Endothelial cell of umbilical vein (primary cell): ENCODE data around the gene MAPK4. TPM values are rescaled to one million over a fixed set of nuclear protein-coding genes. Genes with fewer than 3 reads are reported as not detected.

ENCODE experiments used
- BruUV-seq: library from RNA; stranded (reverse); fragments of 400-500 nt; replicated peaks from 2 replicates; lab custom pipeline; 2021; lab: Mats Ljungman, UMichigan
- CTCF ChIA-PET: fragments of 300-600, 350-600 bp; sonication (Branson Sonifier 250); formaldehyde crosslinking; loops from one replicate; lab custom pipeline; 2021; ENCODE audit warnings: antibody characterized with exemption, inconsistent platforms; lab: Charles Lee
- POLR2A ChIA-PET: fragments of 300-600, 350-600 bp; sonication (Branson Sonifier 250); formaldehyde crosslinking; loops from one replicate; lab custom pipeline; 2021; ENCODE audit warnings: antibody characterized with exemption, inconsistent platforms; lab: Charles Lee
- DNase-seq: peaks from one replicate; pipeline ENCODE4 v3.0.0-alpha.2; 2011; ENCODE audit warnings: low read depth, low spot score
- FAIRE-seq: peaks from 2 replicates; lab custom pipeline; 2011; peaks lifted over from hg19 to GRCh38; lab: Jason Lieb, UNC
- H2AFZ ChIP-seq: 2 replicates; pipeline ENCODE4 v1.6.0; 2012; ENCODE audit warnings: low read depth, low read length, control low read depth, inconsistent platforms
- H3K27ac ChIP-seq: 2 replicates; pipeline ENCODE4 v1.5.1; 2011; ENCODE audit warnings: low read depth, mild to moderate bottlenecking, control low read depth, low read length, moderate library complexity; ENCODE audit not compliant: insufficient read depth
- H3K27me3 ChIP-seq, 2 experiments: 2 replicates each; pipeline versions ENCODE4 v1.6.0 to v1.6.1; 2011; ENCODE audit warnings: low read length in 2 of 2, mixed read lengths in 1 of 2; ENCODE audit not compliant: control insufficient read depth in 2 of 2, insufficient read depth in 2 of 2
- H3K36me3 ChIP-seq, 2 experiments: 2 replicates in 1 of 2; 3 replicates in 1 of 2; pipeline ENCODE4 v1.5.1; 2011; ENCODE audit warnings: low read length in 2 of 2, mild to moderate bottlenecking in 1 of 2, moderate library complexity in 1 of 2; ENCODE audit not compliant: control insufficient read depth in 2 of 2, insufficient read depth in 2 of 2; ENCODE audit errors: extremely low read depth in 1 of 2
- H3K4me1 ChIP-seq: 3 replicates; pipeline ENCODE4 v1.5.1; 2011; ENCODE audit warnings: mild to moderate bottlenecking, low read length; ENCODE audit not compliant: control insufficient read depth, insufficient read depth; ENCODE audit errors: extremely low read depth
- H3K4me2 ChIP-seq: 2 replicates; pipeline ENCODE4 v1.6.1; 2011; ENCODE audit warnings: low read length, control low read depth, mixed read lengths; ENCODE audit not compliant: insufficient read depth
- H3K4me3 ChIP-seq, 3 experiments: fragments of 200-600 bp in 1 of 3; sonication (generic), shearing (Covaris generic) in 1 of 3; replicated peaks in 1 of 3; 2 replicates each; pipeline ENCODE4 v1.5.1; 2011 to 2016; ENCODE audit warnings: control low read depth in 3 of 3, low read length in 3 of 3, mild to moderate bottlenecking in 2 of 3, inconsistent platforms in 1 of 3, low read depth in 1 of 3, moderate library complexity in 1 of 3; ENCODE audit not compliant: insufficient read depth in 1 of 3
- H3K79me2 ChIP-seq: 2 replicates; pipeline ENCODE4 v1.6.0; 2012; ENCODE audit warnings: low read length, inconsistent platforms; ENCODE audit not compliant: control insufficient read depth, insufficient read depth
- H3K9ac ChIP-seq: replicated peaks from 2 replicates; pipeline ENCODE3; 2011; ENCODE audit warnings: low read length, control low read depth; ENCODE audit not compliant: insufficient read depth; ENCODE audit errors: extremely low read depth
- H3K9me1 ChIP-seq: replicated peaks from 3 replicates; pipeline ENCODE4 v1.6.0; 2011; ENCODE audit warnings: mild to moderate bottlenecking, low read length; ENCODE audit not compliant: control insufficient read depth, insufficient read depth; ENCODE audit errors: extremely low read depth
- H3K9me3 ChIP-seq: replicated peaks from 2 replicates; pipeline ENCODE4 v1.5.1; 2012; ENCODE audit warnings: low read length, inconsistent platforms; ENCODE audit not compliant: control insufficient read depth, insufficient read depth
- H4K20me1 ChIP-seq: replicated peaks from 2 replicates; pipeline ENCODE3; 2011; ENCODE audit warnings: mild to moderate bottlenecking, low read length; ENCODE audit not compliant: control insufficient read depth, insufficient read depth; ENCODE audit errors: extremely low read depth
- EZH2 ChIP-seq: IDR thresholded peaks from 2 replicates; pipeline ENCODE4 v1.6.1; 2012; ENCODE audit warnings: borderline replicate concordance, low read depth, mild to moderate bottlenecking, moderate library complexity, low read length, inconsistent platforms; ENCODE audit not compliant: severe bottlenecking
- FOS ChIP-seq: IDR thresholded peaks from 2 replicates; pipeline ENCODE4 v1.6.1; 2011; ENCODE audit warnings: mild to moderate bottlenecking, low read length, moderate library complexity, borderline replicate concordance; ENCODE audit not compliant: insufficient read depth
- GATA2 ChIP-seq: IDR thresholded peaks from 2 replicates; pipeline ENCODE4 v1.7.0; 2011; ENCODE audit warnings: low read depth, mild to moderate bottlenecking, moderate library complexity, mixed read lengths, low read length; ENCODE audit not compliant: insufficient read length, insufficient read depth
- JUN ChIP-seq: IDR thresholded peaks from 2 replicates; pipeline ENCODE4 v1.6.1; 2011; ENCODE audit warnings: borderline replicate concordance, low read depth; ENCODE audit not compliant: insufficient read length, insufficient read depth
- MYC ChIP-seq: IDR thresholded peaks from one replicate; pipeline ENCODE4 v1.6.1; 2011; ENCODE audit warnings: mild to moderate bottlenecking, low read depth, low read length
- POLR2A ChIP-seq: IDR thresholded peaks from 2 replicates; pipeline ENCODE4 v1.6.1; 2012; ENCODE audit warnings: low read depth, mild to moderate bottlenecking, control low read depth, low read length
- POLR2AphosphoS5 ChIP-seq: IDR thresholded peaks from 2 replicates; pipeline ENCODE4 v1.6.1; 2012; ENCODE audit warnings: low read depth, mild to moderate bottlenecking, control low read depth, low read length, moderate library complexity; ENCODE audit not compliant: insufficient read depth
- dilution Hi-C: fragments of 300-500 bp; cut with MboI; formaldehyde crosslinking; loops from one replicate; pipeline ENCODE4 v1.15.0; 2019; ENCODE audit warnings: low sequenced_read_pairs; ENCODE audit not compliant: extremely low pct_ligation_motif_present
- intact Hi-C: fragments of 100-400 bp; cut with micrococcal nuclease; formaldehyde crosslinking; loops from one replicate; pipeline ENCODE4 v1.10.0; 2022
- polyA plus RNA-seq, 4 experiments: library from polyadenylated mRNA; depleted of rRNA in 3 of 4; stranded (reverse) in 3 of 4; unstranded in 1 of 4; fragments of >200 nt; gene quantifications; 2 replicates each; pipeline versions ENCODE4 v1.2.1 to v1.2.3, GENCODE V29; 2011 to 2012; ENCODE audit warnings: missing spikeins in 1 of 4
- total RNA-seq: library from RNA; stranded (reverse); gene quantifications from 2 replicates; pipeline ENCODE4 v1.2.3, GENCODE V29; 2021
- TF ChIP-seq, protein P1 (sequence below): IDR thresholded peaks from 2 replicates; pipeline ENCODE4 v1.6.1; 2011; ENCODE audit not compliant: insufficient read depth, insufficient read length
- TF ChIP-seq, protein P2 (sequence below), 2 donors: IDR thresholded peaks; 1 replicate in 1 of 2; 2 replicates in 1 of 2; pipeline ENCODE4 v1.5.1; 2011; ENCODE audit warnings: low read length in 2 of 2, mild to moderate bottlenecking in 2 of 2, moderate library complexity in 2 of 2, control low read depth in 1 of 2, inconsistent platforms in 1 of 2, low read depth in 1 of 2; ENCODE audit not compliant: insufficient read depth in 1 of 2; ENCODE audit errors: extremely low read depth in 1 of 2

Gene MAPK4
- total and polyA plus RNA-seq, 2 donors (not counting 3 experiments of a cell fraction or from before 2014, with no cell fraction given): not detected

DNA sequence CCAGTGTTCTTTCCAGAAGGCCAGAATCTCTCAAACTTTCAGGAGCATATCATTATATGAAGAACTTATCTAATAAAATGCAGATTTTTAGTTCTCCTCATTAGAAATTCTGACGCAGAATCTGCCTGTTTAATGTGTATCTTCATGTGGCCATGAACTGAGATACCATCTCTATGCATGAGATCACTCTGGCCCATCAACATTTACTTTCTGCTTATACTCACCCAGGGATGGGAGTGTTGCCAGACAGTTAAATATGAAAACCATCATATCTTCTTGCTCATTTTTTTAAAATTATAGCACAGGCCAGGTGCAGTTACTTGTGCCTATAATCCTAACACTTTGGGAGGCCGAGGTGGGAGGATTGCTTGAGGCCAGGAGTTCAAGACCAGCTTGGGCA is 60.4 kb downstream of the MAPK4 start:
- Histone ChIP-seq H2AFZ (no peak overlapping the region), H3K27me3 (no peaks in the 10 kb centered on the region), H3K4me1 (no peaks in the 10 kb centered on the region), H3K36me3 (no peaks in the 10 kb centered on the region), H3K9ac (no peak overlapping the region), H3K27ac (no peak overlapping the region), H4K20me1 (no peaks in the 10 kb centered on the region), H3K9me1 (no peaks in the 10 kb centered on the region), H3K4me2 (no peak overlapping the region), H3K79me2 (no peaks in the 10 kb centered on the region), H3K9me3 (no peaks in the 10 kb centered on the region), H3K4me3 (no peak overlapping the region)
- CTCF ChIA-PET: no interaction called here
- no peak for FAIRE-seq
- TF ChIP-seq POLR2A (no peak), GATA2 (no peak), FOS (no peak), MYC (no peak), POLR2AphosphoS5 (no peak), JUN (no peak), EZH2 (no peak)
- TF ChIP-seq, protein P1, sequence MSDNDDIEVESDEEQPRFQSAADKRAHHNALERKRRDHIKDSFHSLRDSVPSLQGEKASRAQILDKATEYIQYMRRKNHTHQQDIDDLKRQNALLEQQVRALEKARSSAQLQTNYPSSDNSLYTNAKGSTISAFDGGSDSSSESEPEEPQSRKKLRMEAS: no peak
- TF ChIP-seq, protein P2, sequence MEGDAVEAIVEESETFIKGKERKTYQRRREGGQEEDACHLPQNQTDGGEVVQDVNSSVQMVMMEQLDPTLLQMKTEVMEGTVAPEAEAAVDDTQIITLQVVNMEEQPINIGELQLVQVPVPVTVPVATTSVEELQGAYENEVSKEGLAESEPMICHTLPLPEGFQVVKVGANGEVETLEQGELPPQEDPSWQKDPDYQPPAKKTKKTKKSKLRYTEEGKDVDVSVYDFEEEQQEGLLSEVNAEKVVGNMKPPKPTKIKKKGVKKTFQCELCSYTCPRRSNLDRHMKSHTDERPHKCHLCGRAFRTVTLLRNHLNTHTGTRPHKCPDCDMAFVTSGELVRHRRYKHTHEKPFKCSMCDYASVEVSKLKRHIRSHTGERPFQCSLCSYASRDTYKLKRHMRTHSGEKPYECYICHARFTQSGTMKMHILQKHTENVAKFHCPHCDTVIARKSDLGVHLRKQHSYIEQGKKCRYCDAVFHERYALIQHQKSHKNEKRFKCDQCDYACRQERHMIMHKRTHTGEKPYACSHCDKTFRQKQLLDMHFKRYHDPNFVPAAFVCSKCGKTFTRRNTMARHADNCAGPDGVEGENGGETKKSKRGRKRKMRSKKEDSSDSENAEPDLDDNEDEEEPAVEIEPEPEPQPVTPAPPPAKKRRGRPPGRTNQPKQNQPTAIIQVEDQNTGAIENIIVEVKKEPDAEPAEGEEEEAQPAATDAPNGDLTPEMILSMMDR (IDR thresholded peaks at IDR 0.05; ENCODE audit: extremely low read depth in 1 of 2, insufficient read depth in 1 of 2, low read depth in 1 of 2, low read length in 2 of 2): no peak
- no TSS peak for BruUV-seq
- POLR2A ChIA-PET: no interaction called here
- no peak for DNase-seq
- intact Hi-C loops (no loop called here), dilution Hi-C loops (no loop called here)
